Nephron (organoid): ENCODE data around the gene TMCC3.

ENCODE experiments used
- H3K27ac Mint-ChIP-seq, 3 experiments: 2 replicates each; pipeline ENCODE4 v1.8.0; 2020; ENCODE audit warnings: mixed read lengths in 3 of 3, mild to moderate bottlenecking in 2 of 3, moderate library complexity in 1 of 3
- H3K27me3 Mint-ChIP-seq: 2 replicates; pipeline ENCODE4 v1.8.0; 2021; ENCODE audit warnings: low read depth, mild to moderate bottlenecking, moderate library complexity, mixed read lengths
- H3K36me3 Mint-ChIP-seq: 2 replicates; pipeline ENCODE4 v1.8.0; 2020; ENCODE audit warnings: low read depth, mixed read lengths
- H3K4me1 Mint-ChIP-seq: 2 replicates; pipeline ENCODE4 v1.8.0; 2020; ENCODE audit warnings: mixed read lengths
- H3K4me3 Mint-ChIP-seq, 3 experiments: 2 replicates each; pipeline ENCODE4 v1.8.0; 2020; ENCODE audit warnings: mild to moderate bottlenecking in 3 of 3, mixed read lengths in 3 of 3, moderate library complexity in 2 of 3
- H3K9me3 Mint-ChIP-seq: 2 replicates; pipeline ENCODE4 v1.8.0; 2020; ENCODE audit warnings: mixed read lengths
- TF ChIP-seq, protein P1 (sequence below), 3 experiments: fragments of 200-600 bp; sonication (generic); IDR thresholded peaks; one replicate each; pipeline ENCODE4 v1.5.0; 2021; ENCODE audit warnings: antibody characterized with exemption in 3 of 3; ENCODE audit not compliant: unreplicated experiment in 3 of 3

Gene TMCC3

DNA sequence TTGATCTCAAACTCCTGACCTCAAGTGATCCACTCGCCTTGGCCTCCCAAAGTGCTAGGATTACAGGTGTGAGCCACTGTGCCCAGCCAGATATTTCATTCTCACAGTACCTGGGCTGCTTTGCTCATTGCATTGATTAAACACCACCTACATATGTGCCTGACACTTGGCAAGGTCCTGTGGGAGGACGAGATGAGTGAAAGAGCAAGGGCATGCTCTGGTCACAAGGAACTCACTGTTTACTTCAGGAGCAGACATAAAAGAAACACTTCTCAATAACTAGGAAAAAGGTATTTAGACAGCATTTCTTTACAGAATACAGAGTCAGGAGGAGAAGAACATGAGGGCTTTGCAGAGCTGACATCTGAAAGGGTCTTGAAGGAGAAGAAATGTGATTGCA is 91.7 kb downstream of the TMCC3 start:
- Mint-ChIP-seq H3K4me3 (no peak overlapping the region), H3K27me3 (peaks cover 4% of the 10 kb centered on the region), H3K27ac (no peak overlapping the region), H3K36me3 (no peaks in the 10 kb centered on the region), H3K4me1 (peaks cover 36% of the 10 kb centered on the region), H3K9me3 (no peaks in the 10 kb centered on the region)
- TF ChIP-seq, protein P1, sequence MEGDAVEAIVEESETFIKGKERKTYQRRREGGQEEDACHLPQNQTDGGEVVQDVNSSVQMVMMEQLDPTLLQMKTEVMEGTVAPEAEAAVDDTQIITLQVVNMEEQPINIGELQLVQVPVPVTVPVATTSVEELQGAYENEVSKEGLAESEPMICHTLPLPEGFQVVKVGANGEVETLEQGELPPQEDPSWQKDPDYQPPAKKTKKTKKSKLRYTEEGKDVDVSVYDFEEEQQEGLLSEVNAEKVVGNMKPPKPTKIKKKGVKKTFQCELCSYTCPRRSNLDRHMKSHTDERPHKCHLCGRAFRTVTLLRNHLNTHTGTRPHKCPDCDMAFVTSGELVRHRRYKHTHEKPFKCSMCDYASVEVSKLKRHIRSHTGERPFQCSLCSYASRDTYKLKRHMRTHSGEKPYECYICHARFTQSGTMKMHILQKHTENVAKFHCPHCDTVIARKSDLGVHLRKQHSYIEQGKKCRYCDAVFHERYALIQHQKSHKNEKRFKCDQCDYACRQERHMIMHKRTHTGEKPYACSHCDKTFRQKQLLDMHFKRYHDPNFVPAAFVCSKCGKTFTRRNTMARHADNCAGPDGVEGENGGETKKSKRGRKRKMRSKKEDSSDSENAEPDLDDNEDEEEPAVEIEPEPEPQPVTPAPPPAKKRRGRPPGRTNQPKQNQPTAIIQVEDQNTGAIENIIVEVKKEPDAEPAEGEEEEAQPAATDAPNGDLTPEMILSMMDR (IDR thresholded peaks at IDR 0.05; ENCODE audit: unreplicated experiment in 3 of 3), result no peak

DNA sequence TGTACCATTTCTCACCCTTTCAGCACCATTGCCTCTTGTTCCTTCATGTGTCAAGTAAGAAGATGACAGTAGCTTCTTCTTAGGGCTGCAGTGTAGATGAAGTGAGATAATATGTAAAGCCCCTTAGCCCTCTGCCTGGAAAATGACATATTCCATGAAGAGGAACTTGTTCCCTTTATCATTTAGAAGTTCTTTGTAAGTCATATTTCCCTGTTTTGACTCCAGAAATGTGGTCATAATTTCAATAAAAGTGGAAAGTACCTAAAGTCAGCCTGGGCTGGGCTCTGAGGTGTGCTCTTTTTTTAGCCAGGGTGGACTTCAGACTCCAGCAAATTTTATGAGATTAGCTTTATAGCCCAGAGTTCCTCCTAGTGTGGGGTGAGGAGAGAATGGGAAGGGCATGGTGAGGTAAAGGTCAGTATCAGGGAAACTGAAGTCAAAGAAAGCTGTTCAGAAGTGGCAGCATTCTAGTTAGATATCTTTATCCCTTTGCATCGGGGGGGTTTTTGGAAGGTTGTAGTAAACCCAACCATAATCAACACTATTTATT is 92.5 kb downstream of the TMCC3 start:
- no peak overlapping the region for H3K4me3 Mint-ChIP-seq
- H3K27ac Mint-ChIP-seq, result no peak overlapping the region
- TF ChIP-seq, protein P1 (IDR thresholded peaks at IDR 0.05; ENCODE audit: unreplicated experiment in 3 of 3), result no peak
- H3K9me3 Mint-ChIP-seq, result no peaks in the 10 kb centered on the region
- peaks cover 4% of the 10 kb centered on the region for H3K27me3 Mint-ChIP-seq
- H3K4me1 Mint-ChIP-seq, result peaks cover 28% of the 10 kb centered on the region
- H3K36me3 Mint-ChIP-seq, result no peaks in the 10 kb centered on the region

DNA sequence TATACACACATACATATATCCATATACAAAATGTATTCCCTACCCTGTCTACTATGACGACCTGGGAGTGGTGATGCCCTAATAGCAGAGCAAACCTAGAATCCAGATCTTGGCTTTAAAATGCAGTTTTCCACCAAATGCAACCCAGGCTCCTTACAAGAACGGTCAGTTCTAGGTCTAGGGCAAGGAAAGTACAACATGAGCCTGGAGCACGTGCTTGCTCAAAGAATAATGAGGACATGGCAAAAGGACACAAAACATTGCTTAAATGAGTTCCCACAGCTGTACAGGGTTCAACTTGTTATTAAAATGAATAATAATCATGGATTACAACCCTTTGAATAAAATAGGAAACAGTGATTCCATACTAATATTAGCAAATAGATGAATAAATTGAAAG is 94.7 kb downstream of the TMCC3 start:
- Mint-ChIP-seq H3K4me3 (no peak overlapping the region), H3K36me3 (no peaks in the 10 kb centered on the region)

DNA sequence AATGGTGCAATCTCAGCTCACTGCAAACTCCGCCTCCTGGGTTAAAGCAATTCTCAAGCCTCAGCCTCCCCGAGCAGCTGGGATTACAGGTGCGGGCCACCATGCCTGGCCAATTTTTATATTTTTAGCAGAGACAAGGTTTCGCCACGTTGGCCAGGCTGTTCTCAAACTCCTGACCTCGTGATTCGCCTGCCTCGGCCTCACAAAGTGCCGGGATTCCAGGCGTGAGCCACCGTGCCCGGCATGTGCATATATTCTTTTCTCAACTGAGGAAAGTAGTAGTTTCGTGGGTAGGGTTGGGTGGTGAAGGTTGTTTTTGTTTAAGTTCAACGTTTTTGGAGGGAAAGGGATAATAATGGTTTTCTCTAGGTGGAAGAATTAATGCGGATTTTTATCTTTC is 96.5 kb downstream of the TMCC3 start:
- Mint-ChIP-seq H3K4me3 (no peak overlapping the region), H3K4me1 (no peaks in the 10 kb centered on the region), H3K27me3 (no peaks in the 10 kb centered on the region), H3K36me3 (no peaks in the 10 kb centered on the region), H3K27ac (no peak overlapping the region), H3K9me3 (no peaks in the 10 kb centered on the region)
- TF ChIP-seq, protein P1 (IDR thresholded peaks at IDR 0.05; ENCODE audit: unreplicated experiment in 3 of 3), result no peak

More for the DNA sequence above, 94.7 kb downstream of the TMCC3 start:
- no peaks in the 10 kb centered on the region for H3K9me3 Mint-ChIP-seq
- TF ChIP-seq, protein P1 (IDR thresholded peaks at IDR 0.05; ENCODE audit: unreplicated experiment in 3 of 3), result no peak
- peaks cover 14% of the 10 kb centered on the region for H3K4me1 Mint-ChIP-seq
- H3K27me3 Mint-ChIP-seq, result peaks cover 4% of the 10 kb centered on the region
- H3K27ac Mint-ChIP-seq, result no peak overlapping the region

DNA sequence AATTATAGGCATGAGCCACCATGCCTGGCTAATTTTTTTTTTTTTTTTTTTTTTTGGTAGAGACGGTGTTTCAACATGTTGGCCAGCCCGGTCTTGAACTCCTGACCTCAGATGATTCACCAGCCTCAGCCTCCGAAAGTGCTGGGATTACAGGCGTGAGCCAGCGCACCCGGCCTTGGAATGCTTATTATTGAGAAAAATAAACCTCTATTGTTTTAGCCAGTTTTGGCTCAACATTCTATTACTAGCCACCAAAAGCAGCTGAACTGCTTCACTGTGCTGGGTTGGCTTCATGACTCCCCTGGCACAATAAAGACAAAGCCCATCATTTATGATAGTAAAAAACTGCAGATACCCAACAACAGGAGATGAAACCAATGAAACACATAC is 97.2 kb downstream of the TMCC3 start:
- Mint-ChIP-seq H3K4me1 (no peaks in the 10 kb centered on the region), H3K9me3 (peaks cover 2% of the 10 kb centered on the region), H3K27ac (no peak overlapping the region), H3K4me3 (no peak overlapping the region), H3K36me3 (no peaks in the 10 kb centered on the region), H3K27me3 (peaks cover 1% of the 10 kb centered on the region)
- TF ChIP-seq, protein P1 (IDR thresholded peaks at IDR 0.05; ENCODE audit: unreplicated experiment in 3 of 3), result no peak

DNA sequence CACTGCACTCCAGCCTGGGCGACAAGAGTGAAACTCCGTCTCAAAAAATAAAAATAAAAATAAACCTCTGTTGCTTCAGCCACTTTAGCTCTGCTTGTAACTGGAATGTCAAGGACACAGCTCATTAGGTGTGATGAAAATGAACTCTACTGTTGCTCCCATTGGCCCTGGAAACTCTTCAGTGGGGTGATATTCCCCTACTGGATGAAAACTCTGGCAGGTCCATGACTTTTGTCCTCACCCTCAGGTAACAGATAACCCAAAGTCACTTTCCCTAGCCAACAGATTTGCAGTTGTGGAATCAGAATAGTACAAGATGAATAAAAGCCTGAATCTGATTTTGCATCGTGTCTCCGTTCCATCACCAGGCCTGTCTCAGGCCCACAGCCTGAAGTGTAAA is 98.5 kb downstream of the TMCC3 start:
- H3K4me1 Mint-ChIP-seq, result no peaks in the 10 kb centered on the region
- H3K27ac Mint-ChIP-seq, result no peak overlapping the region
- H3K27me3 Mint-ChIP-seq, result peaks cover 4% of the 10 kb centered on the region
- no peak overlapping the region for H3K4me3 Mint-ChIP-seq
- TF ChIP-seq, protein P1 (IDR thresholded peaks at IDR 0.05; ENCODE audit: unreplicated experiment in 3 of 3), result no peak
- H3K36me3 Mint-ChIP-seq, result peaks cover 3% of the 10 kb centered on the region
- H3K9me3 Mint-ChIP-seq, result peaks cover 7% of the 10 kb centered on the region
